AG10803 (cell line): ENCODE measurements around the gene WDFY4.

Experiments used
- DNase-seq: peaks from one replicate; pipeline ENCODE4 v3.0.0; 2010; ENCODE audit warnings: low read depth
- H3K4me3 ChIP-seq: 2 replicates; pipeline ENCODE4 v1.5.1; 2011; ENCODE audit warnings: mild to moderate bottlenecking, low read length, control low read depth
- CTCF ChIP-seq: conservative IDR thresholded peaks from 2 replicates; pipeline ENCODE4 v1.5.1; 2011; ENCODE audit warnings: mild to moderate bottlenecking, low read length, control low read depth, inconsistent platforms

Gene WDFY4

GRCh38 chr10:48818081-48818480 lies 133.4 kb downstream of the WDFY4 start:
- DNase-seq, result no peak
- H3K4me3 ChIP-seq, result no peak overlapping the region
- no peak for TF ChIP-seq CTCF

GRCh38 chr10:48818861-48819520 lies 134.3 kb downstream of the WDFY4 start:
- no peak overlapping the region for H3K4me3 ChIP-seq
- DNase-seq, result no peak
- no peak for TF ChIP-seq CTCF

GRCh38 chr10:48819783-48820182 lies 135.1 kb downstream of the WDFY4 start:
- H3K4me3 ChIP-seq, result no peak overlapping the region
- no peak for TF ChIP-seq CTCF
- peak; percentile 69 for DNase-seq

- no peak for DNase-seq
- no peak overlapping the region for H3K4me3 ChIP-seq
- TF ChIP-seq CTCF, result no peak
Measured at GRCh38 chr10:48820231-48820630, 135.6 kb downstream of the WDFY4 start.

- no peak overlapping the region for H3K4me3 ChIP-seq
- TF ChIP-seq CTCF, result no peak
Measured at GRCh38 chr10:48820699-48821098, 136.0 kb downstream of the WDFY4 start.

GRCh38 chr10:48821111-48821510 lies 136.4 kb downstream of the WDFY4 start:
- H3K4me3 ChIP-seq, result no peak overlapping the region
- no peak for TF ChIP-seq CTCF
- DNase-seq, result no peak

More at GRCh38 chr10:48820699-48821098, 136.0 kb downstream of the WDFY4 start:
- no peak for DNase-seq

- peak; percentile 15 for DNase-seq
- no peak overlapping the region for H3K4me3 ChIP-seq
- TF ChIP-seq CTCF, result no peak
Measured at GRCh38 chr10:48821692-48822091, 137.0 kb downstream of the WDFY4 start.
